Suprapubic skin (tissue), 4 donors: Measurements from ENCODE around the gene SLC6A12. TPM values are rescaled to one million over a fixed set of nuclear protein-coding genes. Genes with fewer than 3 reads are reported as not detected.

Source experiments
- DNase-seq, 2 donors: peaks; one replicate each; pipeline ENCODE4 v3.0.0-alpha.2; 2019; ENCODE audit warnings: low spot score in 2 of 2
- H3K27ac ChIP-seq: fragments of 200-600 bp; sonication (generic); one replicate; pipeline ENCODE4 v1.5.1; 2019
- H3K27me3 ChIP-seq: fragments of 200-600 bp; sonication (generic); one replicate; pipeline ENCODE4 v1.5.1; 2019
- H3K36me3 ChIP-seq: fragments of 200-600 bp; sonication (generic); one replicate; pipeline ENCODE4 v1.5.1; 2019
- H3K4me1 ChIP-seq: fragments of 200-600 bp; sonication (generic); one replicate; pipeline ENCODE4 v1.5.1; 2019
- H3K4me3 ChIP-seq: fragments of 200-600 bp; sonication (generic); one replicate; pipeline ENCODE4 v1.5.1; 2019; ENCODE audit warnings: mild to moderate bottlenecking
- H3K9me3 ChIP-seq: fragments of 200-600 bp; sonication (generic); one replicate; pipeline ENCODE4 v1.5.1; 2019
- CTCF ChIP-seq, 2 donors: fragments of 200-600 bp in 1 of 2; fragments of 450-650 bp in 1 of 2; sonication (generic) in 1 of 2; IDR thresholded peaks; one replicate each; pipeline ENCODE4 v1.5.1; 2016 to 2019; ENCODE audit warnings: antibody characterized with exemption in 2 of 2, mild to moderate bottlenecking in 1 of 2, moderate library complexity in 1 of 2
- EP300 ChIP-seq: sonication (generic); formaldehyde crosslinking; IDR thresholded peaks from one replicate; pipeline ENCODE4 v1.6.1; 2017; ENCODE audit warnings: antibody characterized with exemption
- POLR2A ChIP-seq, 2 donors: fragments of 450-650 bp; IDR thresholded peaks; one replicate each; pipeline ENCODE4 v1.6.1; 2017; ENCODE audit warnings: antibody characterized with exemption in 2 of 2, mild to moderate bottlenecking in 2 of 2, moderate library complexity in 2 of 2
- POLR2AphosphoS5 ChIP-seq, 3 donors: sonication (generic); formaldehyde crosslinking; IDR thresholded peaks; one replicate each; pipeline ENCODE4 v1.6.1; 2017; ENCODE audit warnings: antibody characterized with exemption in 3 of 3
- WGBS: methylation state at CpG from one replicate; pipeline ENCODE4 v1.1.5; 2018; 5-methylcytosine and 5-hydroxymethylcytosine counted together
- total RNA-seq, 4 donors: library from RNA; depleted of rRNA; stranded (reverse); fragments of >200 nt; gene quantifications; one replicate each; pipeline ENCODE4 v1.1.0, GENCODE V29; 2016

SLC6A12 gene
- total RNA-seq, 4 donors from 2014 or later: 3.1 to 6.0 TPM; not detected in 2

- WGBS: 71% methylated on average over 6 of the region's 6 CpGs
- peaks cover 37% of the 10 kb centered on the region for H3K27me3 ChIP-seq
- H3K27ac ChIP-seq: no peak overlapping the region
- no peak overlapping the region for H3K4me3 ChIP-seq
- H3K36me3 ChIP-seq: no peaks in the 10 kb centered on the region
- no peaks in the 10 kb centered on the region for H3K9me3 ChIP-seq
- no peaks in the 10 kb centered on the region for H3K4me1 ChIP-seq
- no peak for DNase-seq
- TF ChIP-seq POLR2AphosphoS5 (IDR thresholded peaks at IDR 0.05) (no peak), POLR2A (IDR thresholded peaks at IDR 0.05) (no peak), EP300 (no peak), CTCF (IDR thresholded peaks at IDR 0.05) (no peak)
These were observed 42.3 kb upstream of the SLC6A12 start for GRCh38 chr12:256225-256624.

- Histone ChIP-seq H3K4me1 (no peaks in the 10 kb centered on the region), H3K27me3 (peaks cover 29% of the 10 kb centered on the region)
- WGBS: 85% methylated on average over 9 of the region's 9 CpGs
These were observed 41.0 kb upstream of the SLC6A12 start for GRCh38 chr12:254912-255311.

GRCh38 chr12:254039-254438, 40.1 kb upstream of the SLC6A12 start:
- TF ChIP-seq POLR2A (IDR thresholded peaks at IDR 0.05) (no peak), POLR2AphosphoS5 (IDR thresholded peaks at IDR 0.05) (no peak), EP300 (no peak), CTCF (IDR thresholded peaks at IDR 0.05) (no peak)
- 78% methylated on average over 10 of the region's 10 CpGs for WGBS
- Histone ChIP-seq H3K9me3 (no peaks in the 10 kb centered on the region), H3K27ac (no peak overlapping the region), H3K36me3 (no peaks in the 10 kb centered on the region), H3K27me3 (peaks cover 24% of the 10 kb centered on the region), H3K4me3 (no peak overlapping the region), H3K4me1 (no peaks in the 10 kb centered on the region)
- DNase-seq: no peak

More at GRCh38 chr12:254912-255311, 41.0 kb upstream of the SLC6A12 start:
- no peak for TF ChIP-seq POLR2AphosphoS5 (IDR thresholded peaks at IDR 0.05)
- TF ChIP-seq POLR2A (IDR thresholded peaks at IDR 0.05): no peak
- no peak for TF ChIP-seq EP300
- no peak for TF ChIP-seq CTCF (IDR thresholded peaks at IDR 0.05)
- H3K9me3 ChIP-seq: no peaks in the 10 kb centered on the region
- H3K4me3 ChIP-seq: no peak overlapping the region
- no peak overlapping the region for H3K27ac ChIP-seq
- no peak for DNase-seq
- no peaks in the 10 kb centered on the region for H3K36me3 ChIP-seq

GRCh38 chr12:253116-253831, 39.3 kb upstream of the SLC6A12 start:
- Histone ChIP-seq H3K36me3 (no peaks in the 10 kb centered on the region), H3K4me3 (no peak overlapping the region), H3K9me3 (no peaks in the 10 kb centered on the region), H3K27me3 (peaks cover 20% of the 10 kb centered on the region), H3K27ac (no peak overlapping the region), H3K4me1 (no peaks in the 10 kb centered on the region)
- TF ChIP-seq POLR2A (IDR thresholded peaks at IDR 0.05) (no peak), EP300 (no peak), POLR2AphosphoS5 (IDR thresholded peaks at IDR 0.05) (no peak), CTCF (IDR thresholded peaks at IDR 0.05) (no peak)
- WGBS: 87% methylated on average over 12 of the region's 12 CpGs
- no peak for DNase-seq

GRCh38 chr12:252636-253035, 38.7 kb upstream of the SLC6A12 start:
- peaks cover 16% of the 10 kb centered on the region for H3K27me3 ChIP-seq
- H3K4me1 ChIP-seq: no peaks in the 10 kb centered on the region
- WGBS: 51% methylated on average over 5 of the region's 5 CpGs
- H3K9me3 ChIP-seq: no peaks in the 10 kb centered on the region
- no peak for DNase-seq
- TF ChIP-seq POLR2AphosphoS5 (IDR thresholded peaks at IDR 0.05) (no peak), POLR2A (IDR thresholded peaks at IDR 0.05) (no peak)
- no peak overlapping the region for H3K27ac ChIP-seq
- H3K4me3 ChIP-seq: no peak overlapping the region
- no peaks in the 10 kb centered on the region for H3K36me3 ChIP-seq
